ENCODE measurements around the gene GPATCH2. TPM values are rescaled to one million over a fixed set of nuclear protein-coding genes. Genes with fewer than 3 reads are reported as not detected.

Gene GPATCH2
- total RNA-seq, 1 experiment from 2014 or later: 11.3 TPM

- H3K9me2 ChIP-seq (ENCODE audit: insufficient read depth): no peaks in the 10 kb centered on the region
- peaks cover 3% of the 10 kb centered on the region for H4K20me1 ChIP-seq (ENCODE audit: insufficient read depth)
- intact Hi-C loops (cut with micrococcal nuclease): no loop called here
- H3K27me3 ChIP-seq (ENCODE audit: insufficient read depth, low read length): no peaks in the 10 kb centered on the region
- H3K27ac ChIP-seq (ENCODE audit: low read depth, low read length): no peak overlapping the region
- ChIA-PET POLR2A (no interaction called here), CTCF (no interaction called here), RAD21 (ENCODE audit: low non-redundant PET in 1 of 2, low total read pairs in 2 of 2, uncharacterized antibody in 2 of 2, unreplicated experiment in 2 of 2) (no interaction called here)
- no peak overlapping the region for H3K4me3 ChIP-seq (replicated peaks in 1 of 2; ENCODE audit: low read depth in 1 of 2, low read length in 2 of 2)
- TF ChIP-seq CBX3 (IDR thresholded peaks at IDR 0.05; ENCODE audit: low read depth) (no peak), FOSL1 (IDR thresholded peaks at IDR 0.05; ENCODE audit: low read depth) (no peak)
- H3K9me3 ChIP-seq (ENCODE audit: control insufficient read depth in 1 of 2, insufficient read depth in 1 of 2, low read depth in 1 of 2, low read length in 2 of 2): no peaks in the 10 kb centered on the region
- no peak overlapping the region for H2AFZ ChIP-seq (ENCODE audit: low read depth, low read length, poor library complexity, severe bottlenecking)
- BruUV-seq (replicated peaks): no TSS peak
- no peak overlapping the region for H3K4me2 ChIP-seq (ENCODE audit: low read length)
- H3K9ac ChIP-seq (ENCODE audit: low read length): no peak overlapping the region
- H3K36me3 ChIP-seq (ENCODE audit: control insufficient read depth in 1 of 2, insufficient read depth in 2 of 2, low read length in 2 of 2): peaks cover 7 to 9% of the 10 kb centered on the region in 2 experiments; a peak in 1 of 4 replicates
- no peaks in the 10 kb centered on the region for H3K4me1 ChIP-seq (ENCODE audit: control insufficient read depth in 1 of 2, insufficient read depth in 2 of 2, low read length in 2 of 2)
- ATAC-seq: no peak
- H3K79me2 ChIP-seq (ENCODE audit: insufficient read depth, low read length): peaks cover 85% of the 10 kb centered on the region
- DNase-seq (ENCODE audit: low read depth, low spot score): no peak
Measured at GRCh38 chr1:217620814-217621213, 10.1 kb downstream of the GPATCH2 start.

- no TSS peak for BruUV-seq (replicated peaks)
- ATAC-seq: no peak
- CTCF ChIA-PET: no interaction called here
- TF ChIP-seq CEBPB (IDR thresholded peaks at IDR 0.05; ENCODE audit: low read depth) (no peak), ZFX (IDR thresholded peaks at IDR 0.05) (no peak), ZNF274 (IDR thresholded peaks at IDR 0.05; ENCODE audit: low read depth, low read length) (no peak), FOSL1 (IDR thresholded peaks at IDR 0.05; ENCODE audit: low read depth) (no peak), SIN3A (IDR thresholded peaks at IDR 0.05; ENCODE audit: low read depth) (no peak), TCF7L2 (IDR thresholded peaks at IDR 0.05; ENCODE audit: borderline replicate concordance, extremely low read depth, insufficient read depth, insufficient read length) (no peak), CBX3 (IDR thresholded peaks at IDR 0.05; ENCODE audit: low read depth) (no peak), POLR2AphosphoS5 (IDR thresholded peaks at IDR 0.05; ENCODE audit: low read depth, low read length) (no peak), ZBTB33 (IDR thresholded peaks at IDR 0.05; ENCODE audit: extremely low read depth, insufficient replicate concordance, low read length) (no peak), CTCF (IDR thresholded peaks at IDR 0.05 in 2 of 3, conservative IDR thresholded peaks at IDR 0.05 in 1 of 3; ENCODE audit: borderline replicate concordance in 1 of 3, insufficient read depth in 1 of 3, low read depth in 2 of 3, low read length in 2 of 3) (no peak), EGR1 (IDR thresholded peaks at IDR 0.05; ENCODE audit: low read depth) (no peak), YY1 (IDR thresholded peaks at IDR 0.05; ENCODE audit: extremely low read depth, insufficient replicate concordance, low read depth, low read length) (no peak), EZH2phosphoT487 (IDR thresholded peaks at IDR 0.05; ENCODE audit: borderline replicate concordance) (no peak)
Measured at GRCh38 chr1:217617126-217617525, 13.8 kb downstream of the GPATCH2 start.

More at GRCh38 chr1:217617126-217617525, 13.8 kb downstream of the GPATCH2 start:
- H3K9ac ChIP-seq (ENCODE audit: low read length): no peak overlapping the region
- POLR2A ChIA-PET: no interaction called here
- no peaks in the 10 kb centered on the region for H3K9me2 ChIP-seq (ENCODE audit: insufficient read depth)
- H3K4me1 ChIP-seq (ENCODE audit: control insufficient read depth in 1 of 2, insufficient read depth in 2 of 2, low read length in 2 of 2): no peaks in the 10 kb centered on the region
- H3K36me3 ChIP-seq (ENCODE audit: control insufficient read depth in 1 of 2, insufficient read depth in 2 of 2, low read length in 2 of 2): peaks cover 7 to 9% of the 10 kb centered on the region in 2 experiments; a peak in 1 of 4 replicates
- no peaks in the 10 kb centered on the region for H3K27me3 ChIP-seq (ENCODE audit: insufficient read depth, low read length)
- RAD21 ChIA-PET (ENCODE audit: low non-redundant PET in 1 of 2, low total read pairs in 2 of 2, uncharacterized antibody in 2 of 2, unreplicated experiment in 2 of 2): no interaction called here
- H4K20me1 ChIP-seq (ENCODE audit: insufficient read depth): no peaks in the 10 kb centered on the region; the same call in 1 of the 2 replicates
- no peak overlapping the region for H3K4me2 ChIP-seq (ENCODE audit: low read length)
- no peaks in the 10 kb centered on the region for H3K9me3 ChIP-seq (ENCODE audit: control insufficient read depth in 1 of 2, insufficient read depth in 1 of 2, low read depth in 1 of 2, low read length in 2 of 2)
- no peak overlapping the region for H3K27ac ChIP-seq (ENCODE audit: low read depth, low read length)
- no peak overlapping the region for H2AFZ ChIP-seq (ENCODE audit: low read depth, low read length, poor library complexity, severe bottlenecking)
- H3K4me3 ChIP-seq (replicated peaks in 1 of 2; ENCODE audit: low read depth in 1 of 2, low read length in 2 of 2): no peak overlapping the region
- H3K79me2 ChIP-seq (ENCODE audit: insufficient read depth, low read length): peaks cover 62% of the 10 kb centered on the region
- intact Hi-C loops (cut with micrococcal nuclease): no loop called here
- DNase-seq (ENCODE audit: low read depth, low spot score): no peak
